Left ventricle myocardium inferior (tissue), 1 donor: ENCODE measurements around the gene TRAK1. TPM values are rescaled to one million over a fixed set of nuclear protein-coding genes. Genes with fewer than 3 reads are reported as not detected.

Source experiments
- DNase-seq: peaks from one replicate; pipeline ENCODE4 v3.0.0-alpha.2; 2020
- H3K27ac ChIP-seq: fragments of 200-600 bp; replicated peaks from 2 replicates; pipeline ENCODE4 v1.8.0; 2021
- H3K27me3 ChIP-seq: fragments of 200-600 bp; 2 replicates; pipeline ENCODE4 v1.8.0; 2021; ENCODE audit warnings: low read depth
- H3K36me3 ChIP-seq: fragments of 200-600 bp; 2 replicates; pipeline ENCODE4 v1.8.0; 2021
- H3K4me1 ChIP-seq: fragments of 200-600 bp; 2 replicates; pipeline ENCODE4 v1.8.0; 2021
- H3K4me3 ChIP-seq: fragments of 200-600 bp; 2 replicates; pipeline ENCODE4 v1.8.0; 2021; ENCODE audit warnings: mild to moderate bottlenecking, moderate library complexity
- H3K9me3 ChIP-seq: fragments of 200-600 bp; replicated peaks from 2 replicates; pipeline ENCODE4 v1.8.0; 2021
- intact Hi-C: fragments of 100-400 bp; cut with micrococcal nuclease; formaldehyde crosslinking; loops from one replicate; pipeline ENCODE4 v1.11.0; 2022
- total RNA-seq: library from RNA; stranded (reverse); fragmentation: NEBNext Ultra II Directional; extraction: Animal tissue kit (Norgen Biotek cat#: 25700); gene quantifications from one replicate; pipeline ENCODE4 v1.2.1, GENCODE V29; 2021
- TF ChIP-seq, protein P1 (sequence below): fragments of 200-600 bp; IDR thresholded peaks from 2 replicates; pipeline ENCODE4 v1.8.0; 2021; ENCODE audit warnings: antibody characterized with exemption, mild to moderate bottlenecking, borderline replicate concordance
- donor health status: DM: no; HTN: yes; CAD: no; lungs with severe emphysema.

TRAK1 gene
- total RNA-seq, 1 donor from 2014 or later: 264 TPM

DNA sequence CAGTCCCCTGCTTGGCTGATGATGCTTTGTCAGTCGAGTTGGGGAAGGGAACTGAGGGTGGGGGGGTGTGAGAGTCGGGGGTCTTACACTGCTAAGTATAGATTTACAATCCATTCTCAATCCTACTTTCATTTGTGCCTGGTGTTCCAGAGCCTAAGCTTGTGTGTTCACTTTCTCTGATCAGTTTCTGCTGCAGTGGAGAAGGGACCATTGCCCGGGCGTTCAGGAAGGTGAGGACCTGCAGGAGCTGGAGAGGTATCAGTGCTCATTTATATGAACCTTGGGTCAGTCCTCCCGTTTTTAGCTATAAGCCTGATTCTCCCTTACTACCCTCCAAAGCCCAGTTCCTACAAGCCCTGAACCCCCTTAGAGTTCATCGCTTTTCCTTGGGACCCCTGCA lies 41.0 kb upstream of the TRAK1 start:
- Histone ChIP-seq H3K36me3 (no peaks in the 10 kb centered on the region), H3K4me3 (no peak overlapping the region), H3K27ac (peak overlapping the region; percentile 94), H3K9me3 (no peaks in the 10 kb centered on the region), H3K27me3 (no peaks in the 10 kb centered on the region), H3K4me1 (peaks cover 100% of the 10 kb centered on the region)
- TF ChIP-seq, protein P1, sequence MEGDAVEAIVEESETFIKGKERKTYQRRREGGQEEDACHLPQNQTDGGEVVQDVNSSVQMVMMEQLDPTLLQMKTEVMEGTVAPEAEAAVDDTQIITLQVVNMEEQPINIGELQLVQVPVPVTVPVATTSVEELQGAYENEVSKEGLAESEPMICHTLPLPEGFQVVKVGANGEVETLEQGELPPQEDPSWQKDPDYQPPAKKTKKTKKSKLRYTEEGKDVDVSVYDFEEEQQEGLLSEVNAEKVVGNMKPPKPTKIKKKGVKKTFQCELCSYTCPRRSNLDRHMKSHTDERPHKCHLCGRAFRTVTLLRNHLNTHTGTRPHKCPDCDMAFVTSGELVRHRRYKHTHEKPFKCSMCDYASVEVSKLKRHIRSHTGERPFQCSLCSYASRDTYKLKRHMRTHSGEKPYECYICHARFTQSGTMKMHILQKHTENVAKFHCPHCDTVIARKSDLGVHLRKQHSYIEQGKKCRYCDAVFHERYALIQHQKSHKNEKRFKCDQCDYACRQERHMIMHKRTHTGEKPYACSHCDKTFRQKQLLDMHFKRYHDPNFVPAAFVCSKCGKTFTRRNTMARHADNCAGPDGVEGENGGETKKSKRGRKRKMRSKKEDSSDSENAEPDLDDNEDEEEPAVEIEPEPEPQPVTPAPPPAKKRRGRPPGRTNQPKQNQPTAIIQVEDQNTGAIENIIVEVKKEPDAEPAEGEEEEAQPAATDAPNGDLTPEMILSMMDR: no peak
- intact Hi-C loops: no loop called here
- no peak for DNase-seq

DNA sequence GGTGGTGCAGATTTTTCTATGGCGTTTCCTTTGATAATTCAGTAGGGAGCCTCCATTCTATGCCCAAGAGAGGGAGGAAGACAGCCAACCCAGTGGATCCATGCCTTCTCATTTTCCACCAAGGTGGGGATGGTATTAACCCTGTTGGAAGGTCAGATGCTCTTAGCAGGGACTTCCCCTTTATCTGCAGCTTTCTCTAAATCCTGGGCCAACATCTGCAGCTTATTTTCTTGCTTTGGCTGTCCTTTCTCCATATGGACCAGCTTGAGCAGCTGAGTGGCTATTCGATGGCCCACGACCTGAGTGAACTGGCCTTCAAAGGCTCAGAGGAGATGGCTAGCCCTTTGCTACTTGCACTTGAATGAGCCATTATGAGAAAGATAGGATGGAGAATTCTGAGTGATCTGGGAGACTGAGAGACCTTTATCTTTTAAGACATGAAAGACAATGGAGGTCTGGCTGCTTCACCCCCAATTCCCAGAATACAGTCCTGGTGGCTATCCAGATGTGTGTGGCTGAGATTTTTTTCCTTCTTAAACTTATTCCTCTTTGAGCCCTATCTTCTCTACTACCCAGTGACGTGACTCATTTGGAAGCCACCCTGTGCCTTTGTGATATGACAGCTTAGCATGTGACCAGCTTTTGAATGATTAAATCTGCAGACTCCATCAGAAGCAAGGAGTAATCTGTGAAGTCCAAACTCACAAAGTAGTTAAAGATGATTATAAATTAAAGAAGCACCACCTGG lies 39.6 kb upstream of the TRAK1 start:
- Histone ChIP-seq H3K4me1 (peaks cover 97% of the 10 kb centered on the region), H3K4me3 (no peak overlapping the region), H3K27ac (peak overlapping the region; percentile 94), H3K36me3 (no peaks in the 10 kb centered on the region), H3K27me3 (no peaks in the 10 kb centered on the region), H3K9me3 (no peaks in the 10 kb centered on the region)
- no peak for DNase-seq
- intact Hi-C loops: no loop called here
- TF ChIP-seq, protein P1: no peak

DNA sequence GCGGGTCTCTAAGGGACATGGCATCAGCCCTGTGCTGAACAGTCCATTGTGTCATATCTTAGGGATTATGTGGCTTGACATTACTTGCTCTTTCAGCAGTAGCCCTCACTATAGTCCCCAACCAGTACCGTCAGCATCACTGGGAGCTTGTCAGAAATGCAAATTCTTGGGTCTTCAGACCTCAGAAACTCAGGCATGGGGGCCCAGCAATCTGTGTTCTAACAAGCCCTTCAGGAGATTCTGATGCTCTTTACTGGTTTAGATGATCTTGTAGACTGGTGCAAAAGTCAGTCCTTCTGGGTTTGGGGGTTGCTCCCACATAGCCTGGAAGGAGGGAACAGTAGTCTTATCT lies 39.0 kb upstream of the TRAK1 start:
- TF ChIP-seq, protein P1: no peak
- Histone ChIP-seq H3K27ac (peak overlapping the region; percentile 94), H3K4me1 (peaks cover 97% of the 10 kb centered on the region), H3K9me3 (no peaks in the 10 kb centered on the region), H3K4me3 (peak overlapping the region; percentile 11), H3K27me3 (no peaks in the 10 kb centered on the region), H3K36me3 (no peaks in the 10 kb centered on the region)
- DNase-seq: no peak
- intact Hi-C loops: no loop called here

DNA sequence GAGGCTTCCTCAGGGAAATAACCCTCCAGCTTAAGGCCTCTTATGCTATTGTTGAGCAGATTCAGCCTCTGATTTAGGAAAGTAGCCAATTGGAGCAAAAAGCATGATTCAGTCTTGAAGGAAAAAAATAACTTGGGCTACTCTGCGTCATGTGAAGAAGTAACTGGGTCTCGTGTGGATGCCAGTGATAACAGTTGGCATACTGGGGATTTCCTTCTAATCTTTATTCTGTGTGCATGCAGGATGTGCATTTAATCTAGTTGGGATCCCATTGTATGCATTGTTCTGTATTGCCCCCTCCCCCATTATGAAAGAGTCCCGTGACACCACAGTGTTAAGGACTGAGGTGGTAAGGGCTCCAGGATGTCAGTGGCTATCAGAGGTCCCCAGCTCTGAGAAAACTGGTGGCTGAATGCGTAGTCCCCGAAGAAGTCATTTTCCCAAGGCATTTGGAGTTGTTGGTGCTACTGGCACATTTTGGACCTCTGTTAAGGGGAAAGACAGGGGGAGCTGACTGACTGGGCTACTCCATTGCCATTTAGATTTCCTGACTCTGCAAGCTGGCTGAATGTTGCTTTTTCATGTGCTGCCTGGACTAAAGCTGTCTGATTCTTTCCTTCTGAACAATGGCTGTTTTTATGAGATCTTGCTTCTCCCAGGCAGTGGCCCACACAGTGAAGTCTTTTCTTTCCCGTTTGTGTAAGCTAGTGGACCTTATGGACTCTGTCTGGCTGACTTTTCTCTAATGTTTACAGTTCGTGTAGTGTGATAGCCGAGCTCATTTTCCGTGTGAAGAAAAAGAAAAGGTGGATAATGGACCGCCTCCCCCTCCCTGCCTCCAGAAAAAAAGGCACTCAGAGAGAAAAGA lies 38.4 kb upstream of the TRAK1 start:
- no peaks in the 10 kb centered on the region for H3K27me3 ChIP-seq
- no peak for DNase-seq
- intact Hi-C loops: no loop called here
- peak overlapping the region; percentile 94 for H3K27ac ChIP-seq
- H3K4me1 ChIP-seq: peaks cover 97% of the 10 kb centered on the region
- H3K4me3 ChIP-seq: peak overlapping the region; percentile 11
- TF ChIP-seq, protein P1: peak; percentile 22
- no peaks in the 10 kb centered on the region for H3K9me3 ChIP-seq
- no peaks in the 10 kb centered on the region for H3K36me3 ChIP-seq

DNA sequence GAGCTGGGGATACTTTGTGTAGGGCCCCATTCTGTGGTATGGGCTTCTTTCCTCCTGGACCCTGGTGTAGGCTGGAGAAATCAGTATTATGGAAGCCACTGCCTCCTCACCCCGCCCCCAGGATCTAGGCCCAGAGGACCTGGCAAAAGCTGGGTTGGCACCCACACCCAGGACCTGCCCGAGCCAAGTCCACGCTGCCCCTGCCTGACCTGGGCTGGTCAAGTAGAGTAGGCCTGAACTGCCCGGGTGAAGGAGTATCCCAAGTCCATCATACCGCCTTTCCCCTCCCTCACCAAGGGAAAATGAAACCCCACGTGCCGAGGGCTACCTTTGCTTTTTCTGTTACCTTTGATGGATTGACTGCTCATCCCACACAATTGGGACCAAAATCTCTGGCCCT lies 37.7 kb upstream of the TRAK1 start:
- no peaks in the 10 kb centered on the region for H3K9me3 ChIP-seq
- H3K27ac ChIP-seq: peak overlapping the region; percentile 94
- intact Hi-C loops: no loop called here
- H3K4me1 ChIP-seq: peaks cover 97% of the 10 kb centered on the region
- TF ChIP-seq, protein P1: no peak
- no peak overlapping the region for H3K4me3 ChIP-seq
- no peaks in the 10 kb centered on the region for H3K36me3 ChIP-seq
- DNase-seq: peak; percentile 69
- no peaks in the 10 kb centered on the region for H3K27me3 ChIP-seq
